Stromal cell of bone marrow (primary cell): ENCODE measurements around the gene CARMIL1.

ENCODE experiments used
- DNase-seq: peaks from one replicate; pipeline ENCODE4 v3.0.0-alpha.2; 2012; ENCODE audit warnings: low read depth

Gene CARMIL1

DNA sequence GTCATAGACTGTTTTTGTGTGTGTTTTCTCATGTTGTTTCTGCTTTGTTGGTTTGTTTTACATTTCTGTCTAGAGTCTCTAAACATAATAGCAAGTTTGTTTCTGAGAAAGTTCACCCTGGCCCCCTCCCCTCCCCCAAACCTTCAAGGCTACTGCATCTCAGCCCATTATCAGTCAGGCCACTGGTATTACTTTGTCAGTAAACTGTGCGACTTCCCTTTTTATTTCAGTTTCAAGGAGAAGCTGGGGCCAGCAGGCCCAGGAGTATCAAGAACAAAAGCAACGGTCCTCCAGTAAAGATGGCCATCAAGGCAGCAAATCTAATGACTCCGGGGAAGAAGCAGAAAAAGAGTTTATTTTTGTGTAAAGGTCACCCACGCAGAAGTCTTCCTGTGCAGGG is 340.0 kb downstream of the CARMIL1 start:
- no peak for DNase-seq

GRCh38 chr6:25620391-25620790 is 341.2 kb downstream of the CARMIL1 start:
- no peak for DNase-seq

- DNase-seq = no peak
These were observed 343.9 kb downstream of the CARMIL1 start for GRCh38 chr6:25623065-25623464.

GRCh38 chr6:25623879-25624278 is 344.7 kb downstream of the CARMIL1 start:
- DNase-seq = no peak

- no peak for DNase-seq
These were observed 347.8 kb downstream of the CARMIL1 start for GRCh38 chr6:25627001-25627400.

GRCh38 chr6:25628471-25629197 is 349.5 kb downstream of the CARMIL1 start:
- DNase-seq = no peak

DNA sequence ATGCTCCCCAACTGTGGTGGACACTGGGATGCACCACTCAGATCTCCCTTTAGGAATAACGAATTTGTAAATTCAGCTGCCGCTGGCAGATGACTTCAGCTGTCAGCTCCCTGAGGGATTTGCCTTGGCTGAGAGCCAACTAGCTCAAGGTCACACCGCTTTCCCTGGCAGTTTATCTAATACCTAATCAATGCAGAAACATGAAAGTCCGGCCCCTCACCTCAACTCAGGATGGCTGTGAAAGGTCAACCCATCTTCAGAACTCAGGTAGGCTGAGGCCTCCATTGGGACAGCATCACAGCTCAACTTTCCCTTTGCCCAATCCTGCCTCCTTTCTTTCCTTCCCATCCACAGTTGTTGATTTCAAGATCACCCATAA is 350.0 kb downstream of the CARMIL1 start:
- DNase-seq = no peak

- DNase-seq = no peak
These were observed 351.5 kb downstream of the CARMIL1 start for GRCh38 chr6:25630508-25631278.

GRCh38 chr6:25635886-25636317 is 356.7 kb downstream of the CARMIL1 start:
- no peak for DNase-seq

DNA sequence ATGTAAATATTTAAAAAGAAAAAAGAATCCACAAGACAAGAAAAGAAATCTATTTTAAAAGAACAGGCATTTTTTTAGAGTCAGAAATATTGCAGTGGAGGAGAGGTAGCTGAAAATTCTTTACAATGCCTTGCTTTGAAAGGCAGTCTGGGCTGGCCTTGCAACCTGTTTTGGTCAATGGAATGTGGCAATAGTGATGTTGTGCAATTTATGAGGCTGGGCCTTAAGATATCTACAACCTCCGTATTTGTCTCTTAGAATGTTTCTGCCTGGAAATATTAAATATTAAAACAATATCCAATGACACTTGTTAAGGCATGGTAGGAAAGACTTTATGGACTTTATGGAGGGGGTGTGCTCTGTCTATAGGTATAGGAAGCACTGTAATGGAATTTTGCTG is 358.0 kb downstream of the CARMIL1 start:
- DNase-seq = no peak

DNA sequence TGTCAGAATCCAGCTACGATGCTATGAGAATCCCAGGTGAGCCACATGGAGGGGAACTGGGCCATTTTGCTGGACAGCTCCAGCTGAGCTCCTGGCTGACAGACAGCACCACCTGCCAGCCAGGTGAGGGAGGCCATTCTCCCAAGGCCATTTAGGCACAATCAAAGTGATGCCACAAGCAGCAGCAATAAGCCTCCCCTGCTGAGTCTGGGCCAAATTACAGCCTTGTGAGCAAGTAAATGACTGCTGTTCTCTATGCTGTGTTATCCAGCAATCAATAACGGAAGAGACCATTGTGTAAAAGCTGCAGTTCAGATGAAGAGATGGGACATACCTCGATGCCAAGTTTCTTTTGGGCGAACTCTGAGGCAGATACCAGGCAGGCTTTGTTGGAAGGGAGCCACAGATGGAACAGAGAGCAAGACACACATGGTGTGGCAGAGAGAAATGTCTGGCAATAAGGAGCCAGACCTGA is 358.8 kb downstream of the CARMIL1 start:
- no peak for DNase-seq

GRCh38 chr6:25639653-25640052 is 360.5 kb downstream of the CARMIL1 start:
- no peak for DNase-seq

DNA sequence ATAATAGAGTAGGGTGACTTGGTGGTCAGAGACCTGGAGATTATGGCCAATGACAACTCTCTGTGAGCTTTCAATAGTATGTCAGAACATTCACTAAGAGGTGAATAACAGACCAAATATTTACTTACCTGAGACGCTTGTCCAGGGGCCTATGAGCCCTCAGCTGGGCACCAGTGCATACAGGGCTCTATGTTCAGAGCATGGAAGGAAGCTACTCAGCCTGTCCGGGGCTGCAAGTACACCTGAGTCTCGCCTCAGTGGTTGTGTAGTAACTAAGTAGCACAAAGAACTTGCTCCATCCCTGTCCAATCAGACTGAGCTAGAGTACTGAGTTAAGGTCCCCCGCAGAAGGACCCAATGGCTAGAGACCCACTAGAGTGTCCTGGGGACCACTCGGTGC is 361.3 kb downstream of the CARMIL1 start:
- no peak for DNase-seq

GRCh38 chr6:25640891-25641290 is 361.7 kb downstream of the CARMIL1 start:
- no peak for DNase-seq

DNA sequence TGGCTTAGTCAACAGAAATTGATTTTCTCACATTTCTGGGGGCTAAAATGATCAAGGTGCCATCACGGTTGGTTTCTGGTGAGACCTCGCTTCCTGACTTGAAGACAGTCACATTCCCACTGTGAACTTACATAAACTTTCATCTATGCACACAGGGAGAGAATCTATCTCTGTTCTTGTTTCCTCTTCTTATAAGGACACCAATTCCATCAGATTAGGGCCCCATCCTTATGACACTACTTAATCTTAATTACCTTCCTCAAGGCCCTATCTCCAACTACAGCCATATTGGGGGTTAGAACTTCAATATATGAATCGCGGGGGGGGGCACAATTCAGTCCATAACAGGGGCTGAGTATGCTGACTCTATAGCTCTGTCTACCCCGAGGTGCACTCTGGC is 362.2 kb downstream of the CARMIL1 start:
- DNase-seq = no peak

DNA sequence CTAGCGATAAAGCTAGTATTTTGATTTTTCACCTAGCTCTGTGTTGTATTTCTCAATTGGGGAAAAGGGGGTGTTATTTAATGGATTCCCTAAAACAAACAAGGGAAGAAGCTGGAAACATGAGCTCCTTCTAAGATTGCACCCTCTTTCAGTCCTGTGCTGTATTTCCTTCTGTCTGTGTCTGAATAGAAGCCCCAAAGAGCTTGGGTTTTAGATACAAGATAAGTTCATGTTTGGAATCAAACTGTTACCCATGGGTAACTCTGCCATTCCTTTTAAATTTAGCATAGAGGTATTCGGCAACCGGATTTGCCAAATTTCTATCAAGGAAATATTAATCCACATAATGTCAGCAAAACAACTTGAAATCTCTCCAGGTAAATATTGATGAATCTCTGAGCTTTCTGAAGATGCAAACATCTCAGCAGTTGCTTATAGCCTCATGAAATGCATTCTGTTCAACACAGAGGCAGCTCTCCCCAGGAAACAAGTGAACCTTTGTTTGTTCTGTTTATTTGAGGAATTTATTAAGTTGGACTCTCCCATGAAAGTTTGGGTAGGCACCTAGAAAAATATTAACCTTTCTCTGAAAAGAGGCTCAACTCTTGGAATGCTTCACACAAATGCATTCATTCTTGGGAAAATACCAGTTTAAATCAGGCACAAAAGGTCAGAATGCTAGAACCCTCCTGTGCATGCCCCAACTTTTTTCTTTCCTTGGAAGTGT is 362.9 kb downstream of the CARMIL1 start:
- DNase-seq = no peak

- DNase-seq = no peak
These were observed 363.6 kb downstream of the CARMIL1 start for GRCh38 chr6:25642667-25643328.

DNA sequence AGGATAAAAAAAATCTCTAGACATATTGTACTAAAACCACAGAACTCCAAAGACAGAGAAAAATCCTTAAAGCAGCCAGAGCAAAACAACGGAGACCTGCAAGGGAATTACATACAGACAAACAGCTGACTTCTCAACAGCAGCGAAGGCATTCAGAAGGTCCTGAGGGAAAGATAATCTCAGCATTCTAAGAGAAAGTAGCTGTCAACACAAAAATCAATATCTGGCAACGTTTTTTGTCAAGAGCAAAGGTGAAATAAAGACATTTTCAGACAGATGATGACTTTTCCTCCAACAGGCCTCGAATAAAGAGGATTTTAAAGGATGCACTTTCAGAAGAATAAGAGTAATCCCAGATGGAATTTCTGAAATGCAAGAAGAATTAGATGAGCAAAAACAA is 366.7 kb downstream of the CARMIL1 start:
- no peak for DNase-seq

GRCh38 chr6:25649611-25650010 is 370.4 kb downstream of the CARMIL1 start:
- DNase-seq = no peak

DNA sequence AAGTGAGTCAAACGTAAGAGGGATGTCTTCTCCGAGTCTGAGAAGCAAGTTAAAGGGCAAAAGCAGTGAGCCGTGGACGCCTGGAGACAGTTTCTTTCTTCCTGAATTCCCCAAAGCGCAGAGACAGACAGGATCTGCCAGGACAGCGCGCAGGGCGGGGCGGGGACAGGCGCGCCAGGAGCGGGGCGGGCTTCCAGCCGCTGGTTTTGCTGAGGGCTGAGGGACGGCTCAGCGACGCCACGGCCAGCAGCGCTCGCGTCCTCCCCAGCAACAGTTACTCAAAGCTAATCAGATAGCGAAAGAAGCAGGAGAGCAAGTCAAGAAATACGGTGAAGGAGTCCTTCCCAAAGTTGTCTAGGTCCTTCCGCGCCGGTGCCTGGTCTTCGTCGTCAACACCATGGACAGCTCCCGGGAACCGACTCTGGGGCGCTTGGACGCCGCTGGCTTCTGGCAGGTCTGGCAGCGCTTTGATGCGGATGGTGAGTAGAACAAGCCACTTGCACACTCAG is 372.9 kb downstream of the CARMIL1 start, which contains the start of gene SCGN:
Gene SCGN, plus strand, starts transcription at position 209 of the 509 bp plus-strand sequence. Its CDS starts 189 bp downstream, at position 398.
- DNase-seq = peak; percentile 41

- no peak for DNase-seq
These were observed 376.5 kb downstream of the CARMIL1 start for GRCh38 chr6:25655723-25656122.
